ENCODE data around the gene RHBDL2.
"Not testable (repeated sequence)": the region's sequence is repeated elsewhere in the genome, so short reads cannot be mapped to it uniquely, and the experiment has no call there.

Gene RHBDL2

GRCh38 chr1:38875811-38876210, 65.8 kb downstream of the RHBDL2 start:
- DNase-seq (ENCODE audit: low read depth), result no peak

- peak; percentile 94 for DNase-seq (ENCODE audit: low read depth)
Observed at GRCh38 chr1:38873027-38873969, 68.3 kb downstream of the RHBDL2 start, which contains the start of gene MYCBP. Gene MYCBP, minus strand, starts transcription at chr1:38873348. Its CDS starts 43 bp downstream, at chr1:38873305.

- DNase-seq (ENCODE audit: low read depth), result no peak
Observed at GRCh38 chr1:38872401-38873026, 69.1 kb downstream of the RHBDL2 start.

GRCh38 chr1:38870996-38871395, 70.6 kb downstream of the RHBDL2 start:
- no peak for DNase-seq (ENCODE audit: low read depth)

GRCh38 chr1:38867208-38867607, 74.4 kb downstream of the RHBDL2 start:
- no peak for DNase-seq (ENCODE audit: low read depth)

GRCh38 chr1:38865112-38865715, 76.4 kb downstream of the RHBDL2 start:
- no peak for DNase-seq (ENCODE audit: low read depth)

- no peak for DNase-seq (ENCODE audit: low read depth)
Observed at GRCh38 chr1:38860454-38860795, 81.2 kb downstream of the RHBDL2 start.

GRCh38 chr1:38859561-38860453, 81.8 kb downstream of the RHBDL2 start, which contains the start of gene RRAGC:
Gene RRAGC, minus strand, starts transcription at chr1:38859772. Its CDS starts 126 bp downstream, at chr1:38859646.
- DNase-seq (ENCODE audit: low read depth), result peak; percentile 98

GRCh38 chr1:38858833-38859560, 82.6 kb downstream of the RHBDL2 start:
- DNase-seq (ENCODE audit: low read depth), result peak; percentile 46

GRCh38 chr1:38852780-38853179, 88.8 kb downstream of the RHBDL2 start:
- DNase-seq (ENCODE audit: low read depth), result no peak

- DNase-seq (ENCODE audit: low read depth), result no peak
Observed at GRCh38 chr1:38848071-38848470, 93.6 kb downstream of the RHBDL2 start.

- DNase-seq (ENCODE audit: low read depth), result no peak
Observed at GRCh38 chr1:38846210-38846609, 95.4 kb downstream of the RHBDL2 start.

GRCh38 chr1:38845088-38845487, 96.5 kb downstream of the RHBDL2 start:
- not testable (repeated sequence) for DNase-seq (ENCODE audit: low read depth)

- DNase-seq (ENCODE audit: low read depth), result peak; percentile 10
Observed at GRCh38 chr1:38840281-38840680, 101.3 kb downstream of the RHBDL2 start.

GRCh38 chr1:38839363-38839762, 102.3 kb downstream of the RHBDL2 start:
- DNase-seq (ENCODE audit: low read depth), result no peak

- DNase-seq (ENCODE audit: low read depth), result not testable (repeated sequence)
Observed at GRCh38 chr1:38836316-38836715, 105.3 kb downstream of the RHBDL2 start.

Measured in fibroblast of gingiva (primary cell).